C1 segment of cervical spinal cord (tissue), 14 donors: Measurements from ENCODE around the gene TRIM66.

Experiments used
- DNase-seq, 14 donors: peaks; one replicate each; lab custom pipeline; 2025; lab: John Stamatoyannopoulos, UW

Gene TRIM66, protein sequence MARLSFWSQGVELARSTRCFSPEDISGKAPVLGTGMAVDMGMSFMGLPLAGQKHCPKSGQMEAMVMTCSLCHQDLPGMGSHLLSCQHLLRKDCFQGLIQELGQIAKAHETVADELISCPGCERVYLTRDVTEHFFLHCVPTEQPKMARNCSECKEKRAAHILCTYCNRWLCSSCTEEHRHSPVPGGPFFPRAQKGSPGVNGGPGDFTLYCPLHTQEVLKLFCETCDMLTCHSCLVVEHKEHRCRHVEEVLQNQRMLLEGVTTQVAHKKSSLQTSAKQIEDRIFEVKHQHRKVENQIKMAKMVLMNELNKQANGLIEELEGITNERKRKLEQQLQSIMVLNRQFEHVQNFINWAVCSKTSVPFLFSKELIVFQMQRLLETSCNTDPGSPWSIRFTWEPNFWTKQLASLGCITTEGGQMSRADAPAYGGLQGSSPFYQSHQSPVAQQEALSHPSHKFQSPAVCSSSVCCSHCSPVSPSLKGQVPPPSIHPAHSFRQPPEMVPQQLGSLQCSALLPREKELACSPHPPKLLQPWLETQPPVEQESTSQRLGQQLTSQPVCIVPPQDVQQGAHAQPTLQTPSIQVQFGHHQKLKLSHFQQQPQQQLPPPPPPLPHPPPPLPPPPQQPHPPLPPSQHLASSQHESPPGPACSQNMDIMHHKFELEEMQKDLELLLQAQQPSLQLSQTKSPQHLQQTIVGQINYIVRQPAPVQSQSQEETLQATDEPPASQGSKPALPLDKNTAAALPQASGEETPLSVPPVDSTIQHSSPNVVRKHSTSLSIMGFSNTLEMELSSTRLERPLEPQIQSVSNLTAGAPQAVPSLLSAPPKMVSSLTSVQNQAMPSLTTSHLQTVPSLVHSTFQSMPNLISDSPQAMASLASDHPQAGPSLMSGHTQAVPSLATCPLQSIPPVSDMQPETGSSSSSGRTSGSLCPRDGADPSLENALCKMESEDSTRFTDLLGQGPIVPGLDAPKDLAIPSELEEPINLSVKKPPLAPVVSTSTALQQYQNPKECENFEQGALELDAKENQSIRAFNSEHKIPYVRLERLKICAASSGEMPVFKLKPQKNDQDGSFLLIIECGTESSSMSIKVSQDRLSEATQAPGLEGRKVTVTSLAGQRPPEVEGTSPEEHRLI (N-terminal part only)

DNA sequence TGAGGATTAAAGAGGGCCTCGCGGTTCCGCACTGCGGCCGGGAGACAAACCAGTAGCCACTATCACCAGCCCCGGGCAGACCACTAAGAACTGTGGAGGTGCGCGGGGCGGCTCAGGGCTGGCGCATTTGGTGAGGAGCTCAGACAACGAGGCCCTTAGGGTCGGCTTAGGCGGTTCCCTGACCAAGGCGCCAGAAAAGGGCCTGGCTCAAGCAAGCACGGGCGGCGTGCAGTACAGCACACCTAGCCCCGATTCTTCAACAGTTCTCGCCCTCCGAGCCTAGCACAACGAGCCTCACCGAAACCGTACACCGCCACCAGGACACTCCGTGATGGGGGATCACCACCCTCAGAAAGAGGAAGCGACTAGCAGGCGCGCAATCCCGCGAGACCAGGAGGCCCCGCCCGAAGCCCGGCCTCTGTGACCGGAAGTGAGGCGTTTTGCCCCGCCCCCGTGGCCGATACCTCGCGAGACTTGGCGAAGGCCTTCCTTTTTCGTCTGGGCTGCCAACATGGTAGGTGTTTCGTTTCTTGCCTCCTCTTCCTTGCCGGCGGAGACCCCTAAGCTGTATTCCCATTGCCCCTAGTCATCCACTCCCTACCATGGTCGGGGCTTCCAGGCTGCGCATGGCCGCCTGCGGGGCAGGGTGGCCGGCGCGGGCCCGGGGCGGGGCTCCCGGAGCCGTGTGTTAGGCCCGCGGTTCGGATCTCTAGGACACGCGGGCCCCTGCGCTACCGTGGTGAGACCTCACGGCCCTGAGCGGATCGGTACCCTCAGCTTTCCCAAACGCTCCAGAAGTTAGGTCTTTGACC is at the start of gene TRIM66, which contains the start of gene RPL27A:
TRIM66 (minus strand) TSS at position 363 of the 812 bp plus-strand sequence. CDS start 10,391 bp downstream, outside the sequence.
RPL27A (plus strand) TSS at position 490 of the 812 bp plus-strand sequence; CDS start at position 512, 22 bp downstream.
- peak; percentile 82 to 97 (median 94) for DNase-seq

DNA sequence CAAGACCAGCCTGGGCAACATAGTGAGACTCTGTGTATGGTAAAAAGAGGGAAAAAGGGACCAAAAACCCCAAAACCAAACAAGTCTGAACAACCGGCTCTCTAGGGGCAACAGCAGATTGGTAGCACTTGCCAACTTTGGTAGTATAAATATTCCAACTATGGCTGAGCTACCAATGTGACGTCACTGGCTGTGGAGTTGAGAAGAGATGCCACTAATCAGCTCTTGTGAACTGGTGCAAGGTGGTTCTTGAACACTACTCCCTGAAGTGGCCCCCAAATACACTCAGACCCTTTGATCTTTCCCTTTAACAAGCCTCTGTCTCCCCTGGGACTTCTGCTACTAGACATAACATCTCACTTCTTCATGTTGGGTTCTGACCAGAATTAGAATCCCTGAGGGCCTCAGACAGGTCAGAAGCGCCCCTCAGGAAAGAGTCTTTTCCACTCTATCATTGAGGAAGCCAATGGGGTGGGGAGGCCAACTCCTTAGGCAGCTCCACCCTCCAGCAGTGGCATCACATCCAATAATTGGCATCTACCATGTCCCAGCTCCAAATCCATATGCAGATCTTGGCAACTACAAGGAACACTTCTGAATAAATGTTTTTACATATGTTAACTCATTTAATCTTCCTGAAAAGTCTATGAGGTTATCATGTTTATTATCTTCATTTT is 49.3 kb upstream of the TRIM66 start:
- DNase-seq = no peak

DNA sequence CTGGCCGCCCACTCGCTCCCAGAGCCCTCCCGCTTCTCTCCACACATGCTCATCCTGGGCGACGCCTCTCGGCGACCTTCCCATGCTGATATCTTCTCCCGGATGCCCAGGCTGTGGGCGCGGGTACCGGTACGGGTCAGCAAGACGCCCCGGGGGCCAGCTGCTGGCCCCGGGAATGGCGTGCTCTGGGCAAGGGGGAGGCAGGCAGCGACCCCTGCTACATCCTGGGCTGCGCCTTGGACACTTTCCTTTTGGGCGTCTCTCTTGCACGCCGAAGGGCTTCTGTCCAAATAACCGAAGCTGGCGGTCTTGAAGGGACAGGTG is 48.2 kb upstream of the TRIM66 start:
- no peak for DNase-seq

DNA sequence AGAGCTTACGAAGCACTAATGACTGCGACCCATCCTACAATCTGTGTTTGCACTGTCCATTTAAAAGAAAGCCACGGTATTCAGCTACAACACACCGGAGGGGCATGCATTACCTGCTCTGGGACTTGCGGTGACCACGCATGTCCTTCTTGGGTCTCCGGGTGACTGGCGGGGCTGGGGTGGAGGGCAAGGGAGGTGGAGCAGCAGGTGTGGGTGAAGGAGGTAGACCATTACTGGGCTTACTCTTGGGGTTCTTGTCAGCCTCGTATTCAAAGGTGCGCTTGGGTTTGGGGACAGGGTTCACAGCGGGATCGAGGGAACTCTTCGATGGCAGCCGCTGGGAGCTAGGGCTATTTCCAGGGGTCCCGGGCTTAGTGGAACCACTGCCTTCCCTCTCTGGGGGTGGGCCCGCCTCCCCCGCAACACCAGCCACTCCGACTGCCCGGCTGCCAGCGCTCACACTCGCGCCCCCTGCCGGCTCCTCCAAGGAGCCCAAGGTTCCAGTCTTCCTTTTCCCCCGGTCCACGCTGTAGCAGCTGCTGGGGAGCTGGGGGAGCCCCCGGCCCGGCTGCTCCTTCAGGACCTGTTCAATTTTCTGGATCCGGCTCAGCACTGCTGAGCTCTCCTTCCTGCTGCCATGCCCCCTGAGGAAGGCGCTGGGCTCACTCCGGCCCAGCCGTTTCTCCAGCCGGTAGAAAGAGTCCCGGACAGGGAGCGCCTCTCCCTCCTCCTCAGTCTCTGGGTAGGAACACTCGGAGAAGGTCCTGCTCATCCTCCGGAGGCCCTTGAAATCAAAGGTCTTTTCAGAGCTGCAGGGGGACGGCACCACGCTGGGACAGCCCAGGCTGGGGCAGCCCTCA is 47.6 kb upstream of the TRIM66 start:
- no peak for DNase-seq

DNA sequence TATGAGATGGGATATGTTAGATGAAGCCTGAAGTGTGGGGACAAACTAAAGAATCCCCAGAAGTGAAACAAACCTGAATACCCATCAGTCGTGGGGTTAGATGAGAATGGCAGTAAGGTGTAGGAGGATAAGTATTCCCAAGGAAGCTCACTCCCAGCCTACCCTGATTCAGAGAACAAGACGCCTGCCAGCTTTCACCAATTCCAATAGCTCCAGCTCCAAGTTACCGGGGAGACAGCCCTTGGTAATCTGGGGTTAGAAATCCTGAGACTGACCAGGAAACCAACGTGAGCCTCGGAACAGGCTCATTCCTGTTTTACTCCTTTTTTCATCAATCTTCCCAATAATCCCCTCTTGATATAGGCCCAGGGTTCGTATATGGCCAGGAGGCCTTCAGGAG is 46.6 kb upstream of the TRIM66 start:
- DNase-seq = peak in 1 of 14 donors; percentile 14

DNA sequence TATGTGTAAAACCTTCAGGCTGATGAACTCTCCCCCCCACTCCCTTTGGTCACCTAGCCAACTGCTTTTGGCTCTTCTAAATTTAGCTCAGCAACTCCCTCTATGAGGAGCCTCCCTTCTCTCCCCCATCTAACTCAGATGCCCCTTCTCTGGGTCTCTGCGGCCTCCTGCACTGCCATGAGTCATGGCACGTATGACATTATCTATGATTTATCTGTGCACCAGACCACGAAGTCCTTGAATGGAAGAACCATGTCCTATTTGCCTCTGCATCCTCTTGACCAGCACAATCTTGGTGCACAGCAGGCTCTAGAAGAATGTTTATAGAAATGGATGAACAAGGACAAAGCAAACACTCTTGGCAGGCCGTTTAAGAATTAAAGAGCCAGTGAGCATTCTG is 46.1 kb upstream of the TRIM66 start:
- DNase-seq = no peak

DNA sequence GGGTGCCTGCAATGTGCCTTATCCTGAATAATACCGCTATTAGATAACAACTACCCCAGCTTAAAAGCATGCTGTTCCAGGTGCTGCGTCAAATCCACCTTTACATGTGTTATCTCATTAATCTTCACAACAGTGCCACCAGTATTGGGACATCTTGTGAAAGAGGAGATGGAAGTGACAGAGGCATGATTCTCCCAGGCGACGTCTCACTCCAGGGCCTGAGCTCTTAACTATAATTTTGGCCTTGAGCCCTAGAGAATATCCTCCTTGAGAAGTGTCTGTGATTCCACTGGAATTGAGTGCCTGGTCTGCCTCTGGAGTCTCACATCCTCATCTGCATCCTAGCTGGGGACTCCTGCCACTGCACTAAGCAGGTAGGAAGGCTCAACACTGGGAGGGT is 43.9 kb upstream of the TRIM66 start:
- no peak for DNase-seq

DNA sequence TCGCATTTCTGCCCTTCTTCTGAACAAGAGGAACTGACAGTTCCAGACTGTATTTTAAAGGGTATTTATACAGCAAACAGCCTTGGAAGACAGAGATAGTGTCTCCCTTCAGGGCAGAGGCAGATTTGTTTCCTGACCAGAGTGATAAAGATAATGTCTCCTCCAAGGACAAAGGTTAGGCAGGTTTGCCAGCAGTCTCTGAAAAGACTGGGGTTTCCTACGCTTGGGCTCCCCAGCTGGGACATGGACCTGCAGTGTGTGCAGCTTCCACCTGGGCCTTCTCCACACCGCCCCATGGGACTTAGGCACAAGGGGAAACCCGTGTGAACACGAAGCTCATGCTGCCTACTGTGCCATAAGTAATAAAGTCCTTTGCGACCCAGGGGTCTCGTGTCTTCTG is 42.2 kb upstream of the TRIM66 start:
- no peak for DNase-seq

DNA sequence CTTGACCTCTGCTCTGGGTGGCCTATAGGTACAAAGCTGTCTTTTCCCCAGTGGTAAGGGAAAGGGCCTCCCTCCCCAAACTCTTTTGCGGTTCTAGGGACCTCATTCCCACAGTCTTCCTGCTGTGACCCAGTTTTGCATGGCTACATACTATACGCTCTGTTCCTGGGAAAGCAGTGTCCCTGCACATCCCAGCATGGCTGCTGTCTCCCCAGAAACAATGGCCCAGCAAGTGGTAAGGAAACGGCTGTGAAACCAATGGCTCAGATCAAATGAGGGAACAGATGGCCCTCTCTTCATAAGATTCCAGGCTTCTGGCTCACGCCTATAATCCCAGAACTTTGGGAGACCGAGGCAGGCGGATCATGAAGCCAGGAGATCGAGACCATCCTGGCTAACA is 41.2 kb upstream of the TRIM66 start:
- DNase-seq = peak in 1 of 14 donors; percentile 58

DNA sequence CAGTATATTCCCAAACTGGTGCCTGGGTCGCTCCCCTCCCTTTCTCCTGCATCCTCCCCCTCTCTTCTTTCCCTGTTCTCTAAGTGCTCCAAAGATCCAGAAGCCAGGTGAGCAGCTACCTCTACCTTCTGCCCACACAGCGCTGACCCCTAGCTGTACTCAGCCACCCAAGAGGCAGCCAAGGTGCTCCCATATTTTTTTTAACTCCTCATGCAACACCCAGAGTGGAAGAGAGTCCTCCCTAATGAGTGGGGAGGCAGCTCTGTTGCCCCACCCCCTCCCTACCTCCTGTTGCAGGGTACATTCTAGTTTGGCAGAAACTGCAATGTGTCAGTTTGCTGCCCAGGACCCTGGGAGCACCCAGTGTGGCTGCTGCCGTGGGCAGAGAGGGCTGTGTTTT is 40.3 kb upstream of the TRIM66 start:
- DNase-seq = no peak

DNA sequence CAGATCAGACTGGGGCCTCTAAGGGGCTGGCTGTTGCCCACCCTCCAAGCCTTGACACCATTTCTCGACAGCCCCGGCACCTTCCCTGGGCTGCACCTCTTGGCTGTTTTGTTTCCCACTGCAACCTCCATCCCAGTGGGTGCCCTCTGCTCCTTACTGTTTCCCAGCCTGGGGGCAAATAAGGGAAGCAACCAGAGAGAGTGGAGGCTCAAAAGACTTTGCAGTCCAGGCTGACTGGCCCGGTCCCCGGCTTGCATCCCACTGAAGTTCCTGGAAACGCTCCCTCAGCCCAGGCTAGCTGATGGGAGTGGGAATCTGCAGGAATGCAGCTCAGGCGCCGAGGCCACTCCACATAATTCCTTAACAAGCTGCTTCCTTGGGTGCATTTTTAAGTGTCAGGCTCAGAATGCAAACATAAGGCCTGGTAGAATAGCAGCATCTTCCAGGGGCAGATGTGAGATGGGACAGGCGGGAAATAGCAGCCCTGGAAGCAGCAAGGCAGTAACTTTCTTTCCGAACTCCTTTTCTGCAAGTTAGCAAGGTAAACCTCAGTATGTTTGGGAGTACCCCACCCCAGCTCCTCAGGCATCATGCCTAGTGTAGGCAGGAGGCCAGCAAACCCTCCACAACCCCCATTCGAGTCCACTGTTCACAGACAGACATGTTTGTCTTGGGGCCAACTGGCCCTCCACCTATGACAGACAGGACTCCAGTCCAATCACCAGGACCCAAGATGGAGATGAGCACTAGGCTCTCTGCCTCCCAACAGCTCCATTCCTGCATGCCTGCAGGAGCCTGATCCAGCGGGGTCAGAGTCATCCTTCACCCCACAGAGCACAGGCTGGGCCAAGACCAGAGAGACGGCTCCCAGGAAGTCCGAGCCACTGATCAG is 39.4 kb upstream of the TRIM66 start:
- DNase-seq = no peak

DNA sequence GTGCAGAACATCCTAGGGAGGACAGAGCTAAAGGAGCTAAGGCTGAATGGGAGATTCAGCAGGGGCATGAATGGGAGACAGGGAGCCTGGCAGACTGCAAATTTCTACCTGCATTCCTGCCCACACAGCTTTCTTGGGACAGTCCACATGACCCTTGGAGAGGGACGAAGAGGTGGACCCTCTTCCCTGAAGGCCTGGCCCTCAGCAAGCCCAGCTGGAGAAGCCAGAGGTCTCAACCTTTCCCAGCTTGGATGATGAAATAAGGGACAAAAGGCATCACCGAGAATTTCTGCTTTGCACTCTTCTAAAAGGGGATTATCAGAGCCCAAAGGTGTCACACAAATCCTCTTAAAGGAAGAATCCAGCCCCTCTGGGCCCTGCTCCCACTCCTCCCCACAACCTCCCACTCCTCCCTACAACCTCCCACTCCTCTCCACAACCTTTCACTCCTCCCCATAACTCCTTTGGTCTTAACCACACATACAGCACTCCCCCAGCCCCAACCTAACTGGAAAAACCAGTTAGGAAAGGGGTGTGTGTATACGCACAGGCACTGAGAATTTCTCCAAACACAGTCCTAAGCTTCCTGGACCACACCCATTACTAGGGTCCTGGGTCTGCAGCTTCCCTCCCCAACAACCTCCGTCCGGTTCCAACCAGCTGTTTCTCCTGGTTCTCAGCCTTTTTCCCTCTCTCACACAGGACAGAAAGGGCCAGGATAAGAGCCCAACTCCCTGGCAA is 38.6 kb upstream of the TRIM66 start:
- no peak for DNase-seq

DNA sequence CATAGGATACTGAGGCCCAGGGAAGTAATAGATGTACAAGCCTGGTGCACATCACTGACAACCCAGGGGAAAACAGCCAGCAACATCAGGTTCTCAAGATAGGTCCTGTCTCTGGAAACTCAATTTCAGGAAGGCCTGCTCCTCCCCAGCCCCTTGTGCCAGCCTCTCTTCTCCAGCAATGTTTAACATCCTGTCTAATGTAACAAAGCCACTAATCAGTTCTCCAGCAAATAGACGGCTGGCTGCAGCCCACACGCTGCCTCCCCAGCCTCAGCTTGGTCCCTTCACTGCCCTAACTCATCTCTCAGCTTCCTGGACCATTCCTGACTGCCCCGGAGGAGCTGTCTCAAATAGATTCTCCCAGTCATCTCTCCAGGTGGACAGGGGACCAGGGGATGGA is 37.9 kb upstream of the TRIM66 start:
- no peak for DNase-seq

DNA sequence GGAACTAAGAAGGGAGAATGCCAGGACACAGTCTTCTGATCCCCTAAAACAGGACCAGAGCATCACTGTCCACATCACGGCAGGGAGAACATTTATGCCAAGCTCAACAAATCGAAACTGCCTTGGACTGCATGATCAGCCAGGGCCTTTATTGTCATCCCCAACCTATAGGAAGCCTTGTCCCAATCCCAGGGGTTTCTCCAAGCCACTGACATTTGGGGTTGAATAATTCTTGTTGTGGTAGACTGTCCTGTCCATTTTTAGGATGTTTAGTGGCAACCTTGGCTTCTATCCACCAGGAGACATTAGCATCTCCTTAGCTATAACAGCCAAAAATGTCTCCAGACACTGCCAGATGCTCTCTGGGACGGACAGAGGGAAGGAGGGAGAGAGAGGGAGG is 37.3 kb upstream of the TRIM66 start:
- DNase-seq = peak in 1 of 14 donors; percentile 68

DNA sequence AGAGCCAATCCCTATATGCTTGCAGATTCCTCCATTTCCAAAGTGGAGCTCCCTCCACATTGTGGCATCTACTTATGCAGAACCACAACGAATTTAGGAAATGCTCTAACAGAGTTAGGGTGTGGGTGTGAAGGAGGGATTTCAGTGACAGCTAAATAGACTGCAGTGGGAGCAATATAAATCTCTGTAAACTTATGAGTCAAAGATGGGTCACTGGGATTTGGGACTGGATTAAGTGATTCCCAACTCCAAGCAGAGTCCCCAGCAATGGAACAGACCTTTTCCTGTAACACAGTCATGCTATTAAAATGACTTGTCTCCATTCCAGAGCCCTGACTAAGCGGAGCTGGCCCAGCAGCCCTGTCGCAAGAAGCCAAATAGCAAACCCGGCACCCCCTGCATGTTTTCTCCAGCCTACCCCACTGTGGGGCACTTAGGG is 36.8 kb upstream of the TRIM66 start:
- DNase-seq = peak in 3 of 14 donors; percentile 9 to 72 (median 68)

DNA sequence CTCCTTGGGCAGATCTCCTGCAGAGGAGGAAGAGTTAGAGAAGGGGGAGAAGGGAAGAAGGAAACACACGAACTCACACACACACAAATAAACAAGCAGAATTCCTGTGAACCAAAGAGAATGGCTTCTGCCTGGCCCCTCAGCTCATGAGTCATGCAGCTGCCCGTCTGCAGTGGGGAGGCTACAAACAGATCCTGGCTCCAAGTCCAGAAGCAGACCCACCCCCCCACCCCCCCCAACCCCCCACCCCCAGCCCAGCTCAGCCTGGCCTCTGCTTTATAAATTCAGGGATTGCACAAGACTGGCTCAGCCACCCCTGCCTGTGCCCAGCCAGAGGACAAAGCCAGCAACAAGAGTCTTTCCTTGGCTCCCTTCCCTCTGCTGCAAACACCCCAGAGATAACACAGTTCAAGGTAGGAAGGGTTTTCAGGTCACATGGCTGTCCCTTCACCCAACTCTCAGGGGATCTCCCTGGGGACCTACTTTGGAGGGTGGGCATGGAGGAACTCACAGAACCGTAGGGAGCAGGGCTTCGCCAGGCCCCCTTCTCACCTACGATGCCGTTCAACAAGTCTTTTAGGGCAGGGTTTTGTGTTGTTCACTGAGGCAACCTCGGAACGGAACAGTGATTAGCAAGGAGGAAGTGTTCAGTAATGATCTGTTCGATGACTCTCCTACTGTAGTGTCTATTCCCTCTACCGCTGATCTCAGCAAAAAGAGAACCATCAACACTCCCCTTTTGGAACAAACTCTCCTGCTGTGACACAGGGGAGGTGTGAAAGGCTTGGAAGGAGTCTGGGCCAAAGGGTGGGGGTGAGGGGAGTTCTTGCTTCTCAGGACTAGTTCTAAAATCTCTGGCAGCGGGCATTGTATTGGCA is 35.6 kb upstream of the TRIM66 start:
- DNase-seq = peak in 6 of 14 donors; percentile 9 to 72 (median 38)

DNA sequence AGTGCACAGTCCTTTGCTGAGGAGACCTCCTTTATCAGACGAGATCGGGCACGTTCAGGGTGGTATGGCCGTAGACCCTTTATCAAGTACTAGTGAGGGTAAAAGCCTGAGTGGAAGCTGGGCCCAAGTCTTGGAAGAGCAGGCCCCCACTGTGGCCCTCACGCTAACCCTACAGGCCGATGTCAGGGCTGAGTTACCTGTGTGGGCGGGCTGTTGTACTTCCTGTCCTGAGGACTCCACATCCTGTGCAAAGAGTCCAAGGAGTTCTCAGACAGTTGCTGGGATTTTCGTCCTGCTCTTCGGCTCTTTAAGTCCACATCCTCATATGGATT is 35.0 kb upstream of the TRIM66 start:
- no peak for DNase-seq
